OCI-LY7 (cell line): ENCODE measurements around the gene TMEM269. TPM values are rescaled to one million over a fixed set of nuclear protein-coding genes. Genes with fewer than 3 reads are reported as not detected.

ENCODE experiments used
- BruUV-seq: library from RNA; stranded (reverse); fragments of 400-500 nt; replicated peaks from 2 replicates; lab custom pipeline; 2021; lab: Mats Ljungman, UMichigan
- CTCF ChIA-PET: fragments of 300-600 bp; sonication (Branson Sonifier 250); formaldehyde crosslinking; loops from one replicate; lab custom pipeline; 2022; ENCODE audit warnings: antibody characterized with exemption; ENCODE audit not compliant: unreplicated experiment; lab: Charles Lee
- POLR2A ChIA-PET: fragments of 300-600 bp; sonication (Branson Sonifier 250); formaldehyde crosslinking; loops from one replicate; lab custom pipeline; 2022; ENCODE audit warnings: antibody characterized with exemption; lab: Charles Lee
- DNase-seq: peaks from one replicate; pipeline ENCODE4 v3.0.0-alpha.2; 2015; ENCODE audit warnings: low spot score
- H2AFZ ChIP-seq: fragments of 200-600 bp; sonication (generic), shearing (Covaris generic); 2 replicates; pipeline ENCODE4 v1.6.1; 2014; ENCODE audit warnings: mild to moderate bottlenecking, antibody characterized with exemption, low read length, moderate library complexity
- H3K27ac ChIP-seq: fragments of 200-600 bp; sonication (generic); 2 replicates; pipeline ENCODE4 v1.5.1; 2014; ENCODE audit warnings: mixed run types, low read depth, mild to moderate bottlenecking, moderate library complexity, low read length, inconsistent platforms; ENCODE audit not compliant: poor library complexity, severe bottlenecking
- H3K36me3 ChIP-seq: fragments of 200-600 bp; sonication (generic); 2 replicates; pipeline ENCODE4 v1.6.1; 2014; ENCODE audit warnings: mild to moderate bottlenecking, antibody characterized with exemption, low read length, moderate library complexity, mixed read lengths; ENCODE audit not compliant: insufficient read depth
- H3K4me1 ChIP-seq: fragments of 200-600 bp; sonication (generic); 2 replicates; pipeline ENCODE4 v1.5.1; 2014; ENCODE audit warnings: mild to moderate bottlenecking, low read length; ENCODE audit not compliant: insufficient read depth, poor library complexity, severe bottlenecking
- H3K4me2 ChIP-seq: fragments of 200-600 bp; sonication (generic); 2 replicates; pipeline ENCODE4 v1.6.1; 2014; ENCODE audit warnings: mild to moderate bottlenecking, low read length
- H3K4me3 ChIP-seq: fragments of 200-600 bp; sonication (generic); 2 replicates; pipeline ENCODE4 v1.5.1; 2014; ENCODE audit warnings: mild to moderate bottlenecking, low read depth, low read length; ENCODE audit not compliant: poor library complexity, severe bottlenecking
- H3K79me2 ChIP-seq: fragments of 200-600 bp; sonication (generic); 2 replicates; pipeline ENCODE4 v1.6.1; 2016; ENCODE audit warnings: low read depth, mild to moderate bottlenecking, low read length, moderate library complexity, mixed read lengths; ENCODE audit not compliant: insufficient read depth
- H3K9me2 ChIP-seq: fragments of 200-600 bp; sonication (generic); 2 replicates; pipeline ENCODE4 v1.6.1; 2016; ENCODE audit warnings: mild to moderate bottlenecking, low read length, mixed read lengths; ENCODE audit not compliant: insufficient read depth
- H3K9me3 ChIP-seq: fragments of 200-600 bp; sonication (generic); 2 replicates; pipeline ENCODE4 v1.6.1; 2014; ENCODE audit warnings: mild to moderate bottlenecking, mixed run types, low read length, mixed read lengths
- H4K20me1 ChIP-seq: fragments of 200-600 bp; sonication (generic); 2 replicates; pipeline ENCODE4 v1.6.1; 2014; ENCODE audit warnings: mild to moderate bottlenecking, antibody characterized with exemption, low read length, moderate library complexity, mixed read lengths; ENCODE audit not compliant: insufficient read depth
- CTCF ChIP-seq: fragments of 200-600 bp; sonication (generic); conservative IDR thresholded peaks from 2 replicates; pipeline ENCODE4 v1.5.1; 2014; ENCODE audit warnings: mild to moderate bottlenecking, antibody characterized with exemption, low read length, moderate library complexity, mixed read lengths
- EZH2phosphoT487 ChIP-seq: fragments of 200-600 bp; sonication (generic); IDR thresholded peaks from 2 replicates; pipeline ENCODE4 v1.6.1; 2018; ENCODE audit warnings: low read depth, borderline replicate concordance, mild to moderate bottlenecking, mixed run types, antibody characterized with exemption, low read length, moderate library complexity, mixed read lengths
- intact Hi-C: fragments of 100-400 bp; cut with micrococcal nuclease; formaldehyde crosslinking; loops from one replicate; pipeline ENCODE4 v1.10.0; 2022; ENCODE audit not compliant: unreplicated experiment
- total RNA-seq, 2 experiments: library from RNA; depleted of rRNA in 1 of 2; stranded (reverse); fragments of >200 nt in 1 of 2; shearing (Covaris generic) in 1 of 2; gene quantifications; 2 replicates each; pipeline ENCODE4 v1.2.3, GENCODE V29; 2014 to 2022

Gene TMEM269
- total RNA-seq, 2 experiments from 2014 or later = 0.16 to 0.46 TPM

GRCh38 chr1:42841010-42841409 lies 56.2 kb downstream of the TMEM269 start:
- H3K9me3 ChIP-seq = no peaks in the 10 kb centered on the region
- intact Hi-C loops = no loop called here
- DNase-seq = no peak
- H3K36me3 ChIP-seq = no peaks in the 10 kb centered on the region
- H3K79me2 ChIP-seq = no peaks in the 10 kb centered on the region
- H2AFZ ChIP-seq = no peak overlapping the region
- ChIA-PET POLR2A (no interaction called here), CTCF (no interaction called here)
- H3K4me2 ChIP-seq = no peak overlapping the region
- TF ChIP-seq CTCF (no peak), EZH2phosphoT487 (no peak)
- no peaks in the 10 kb centered on the region for H3K9me2 ChIP-seq
- no peak overlapping the region for H3K27ac ChIP-seq
- no TSS peak for BruUV-seq
- no peak overlapping the region for H3K4me3 ChIP-seq
- no peaks in the 10 kb centered on the region for H4K20me1 ChIP-seq
- H3K4me1 ChIP-seq = peaks cover 5% of the 10 kb centered on the region

- Histone ChIP-seq H3K4me1 (peaks cover 6% of the 10 kb centered on the region), H3K4me2 (no peak overlapping the region), H3K27ac (no peak overlapping the region), H3K9me2 (no peaks in the 10 kb centered on the region), H3K9me3 (no peaks in the 10 kb centered on the region), H3K4me3 (no peak overlapping the region), H3K79me2 (no peaks in the 10 kb centered on the region; the same call in 1 of the 2 replicates), H2AFZ (no peak overlapping the region), H3K36me3 (no peaks in the 10 kb centered on the region), H4K20me1 (no peaks in the 10 kb centered on the region)
- ChIA-PET POLR2A (no interaction called here), CTCF (no interaction called here)
- BruUV-seq = no TSS peak
- TF ChIP-seq EZH2phosphoT487 = no peak
- TF ChIP-seq CTCF = no peak
- no peak for DNase-seq
- intact Hi-C loops = no loop called here
Observed at GRCh38 chr1:42841440-42842147, 56.8 kb downstream of the TMEM269 start.

- peaks cover 30% of the 10 kb centered on the region for H3K4me1 ChIP-seq
- H3K9me2 ChIP-seq = no peaks in the 10 kb centered on the region
- CTCF ChIA-PET = no interaction called here
- no peak overlapping the region for H3K4me2 ChIP-seq
- no peaks in the 10 kb centered on the region for H4K20me1 ChIP-seq
- peaks cover 8% of the 10 kb centered on the region for H3K36me3 ChIP-seq
- TF ChIP-seq EZH2phosphoT487 = no peak
- TF ChIP-seq CTCF = no peak
- H2AFZ ChIP-seq = no peak overlapping the region
- no peak overlapping the region for H3K27ac ChIP-seq
- no TSS peak for BruUV-seq
- no peak overlapping the region for H3K4me3 ChIP-seq
- H3K9me3 ChIP-seq = no peaks in the 10 kb centered on the region
- no peak for DNase-seq
- POLR2A ChIA-PET = interaction anchor here (0.9 to 5.0 kb wide), 2 partner anchors 15 to 77 kb away, joined by 5 to 35 read pairs; partner anchors contain the start of genes C1orf50 and P3H1
- peaks cover 27% of the 10 kb centered on the region for H3K79me2 ChIP-seq
- intact Hi-C loops = no loop called here
Observed at GRCh38 chr1:42844592-42845140, 59.9 kb downstream of the TMEM269 start.
